ENCODE data around the gene CPHXL2.

The CPHXL2 gene

DNA sequence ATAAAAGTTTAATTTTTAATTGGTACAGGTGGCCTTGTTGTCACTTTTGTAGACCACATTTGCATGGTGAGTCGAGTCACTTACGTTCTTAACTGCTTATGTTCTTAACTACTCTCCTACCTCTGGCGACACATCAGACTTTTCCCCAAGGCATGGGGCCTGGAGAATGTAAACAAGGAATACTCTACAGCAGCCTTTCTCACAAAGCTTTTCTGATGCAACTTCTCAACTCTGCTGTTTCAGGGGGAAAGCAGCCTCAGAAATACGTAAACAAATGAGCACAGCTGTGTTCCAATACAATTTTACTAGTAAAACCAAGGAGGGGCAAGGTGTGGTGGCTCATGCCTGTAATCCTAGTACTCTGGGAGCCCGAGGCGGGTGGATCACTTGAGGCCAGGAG lies 36.2 kb downstream of the CPHXL2 start:
- no peak for DNase-seq

GRCh38 chr16:75635036-75635435 lies 41.8 kb downstream of the CPHXL2 start:
- no peak for DNase-seq

- DNase-seq: no peak
Measured at GRCh38 chr16:75632857-75633256, 44.0 kb downstream of the CPHXL2 start.

GRCh38 chr16:75630052-75630451 lies 46.8 kb downstream of the CPHXL2 start:
- DNase-seq: no peak

DNA sequence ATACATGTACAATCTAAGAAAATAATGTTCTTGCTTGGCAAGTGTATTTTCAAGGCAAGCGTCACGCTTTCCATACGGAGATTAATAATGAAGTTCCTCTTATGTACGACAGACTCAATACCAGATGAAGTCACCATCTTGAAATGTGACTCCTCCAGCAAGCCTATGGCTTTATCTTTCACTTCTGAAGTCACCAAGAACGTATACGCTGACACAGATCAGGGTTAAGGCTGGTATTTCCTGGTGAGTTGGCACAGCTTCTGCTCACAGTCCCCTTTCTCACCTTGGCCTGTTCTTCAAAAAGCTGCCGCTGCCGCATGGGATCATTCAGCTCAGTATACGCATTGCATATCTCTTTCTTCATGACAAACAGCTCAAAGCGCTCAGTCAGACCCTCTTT lies 47.7 kb downstream of the CPHXL2 start:
- DNase-seq: no peak

DNA sequence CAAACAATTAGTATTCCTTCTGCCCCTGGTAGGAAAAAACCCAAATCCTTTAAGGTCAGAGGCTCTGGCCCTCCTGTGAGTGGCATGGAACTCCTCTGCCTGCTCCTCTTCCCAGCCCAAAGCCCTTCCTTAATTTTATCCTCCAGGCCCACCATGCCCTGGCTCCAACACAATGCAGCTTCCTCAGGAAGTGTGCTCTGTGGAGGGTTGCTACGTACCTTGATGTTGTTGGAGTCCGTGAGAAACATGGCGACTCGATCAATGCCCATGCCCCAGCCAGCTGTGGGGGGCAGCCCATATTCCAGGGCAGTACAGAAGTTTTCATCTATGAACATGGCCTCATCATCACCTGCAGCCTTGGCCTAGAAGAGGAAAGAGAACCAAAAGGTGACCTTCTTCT lies 48.5 kb downstream of the CPHXL2 start:
- no peak for DNase-seq

DNA sequence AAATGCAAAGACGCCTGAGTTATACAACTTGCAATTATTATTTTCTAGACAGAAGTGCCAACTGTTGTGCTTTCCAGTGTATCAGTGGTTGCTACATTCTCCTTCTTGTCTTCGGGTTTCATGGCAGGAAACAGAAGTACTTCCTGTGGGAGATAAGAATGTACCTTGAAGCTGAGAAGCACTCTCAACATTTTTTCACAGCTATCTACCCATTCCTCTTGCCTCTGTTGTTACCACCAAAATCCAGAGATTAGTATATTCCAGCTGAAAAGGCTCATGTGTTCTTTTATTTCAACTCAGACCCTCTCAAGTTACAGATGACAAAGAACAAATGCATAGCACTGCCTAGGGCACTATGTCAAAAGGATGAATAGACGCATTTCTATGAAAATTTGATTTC lies 49.0 kb downstream of the CPHXL2 start:
- no peak for DNase-seq

DNA sequence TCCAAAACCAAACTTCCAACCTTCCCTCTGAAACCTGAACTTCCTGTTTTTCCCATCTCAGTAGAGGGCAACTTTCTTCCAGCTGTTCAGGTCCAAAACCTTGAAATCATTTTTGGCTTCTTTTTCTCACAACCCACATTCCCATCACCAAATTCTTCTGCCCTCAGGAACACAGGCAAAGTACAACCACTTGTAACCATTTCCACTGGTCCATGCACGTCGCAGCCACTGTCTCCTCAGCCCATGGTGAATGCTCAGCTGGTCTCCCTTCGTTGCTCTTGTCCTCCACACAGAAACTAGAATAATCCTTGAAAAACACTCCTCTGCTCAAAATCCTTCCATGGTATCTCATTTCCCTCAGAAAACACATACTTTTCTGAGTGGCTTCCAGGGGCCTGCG lies 50.0 kb downstream of the CPHXL2 start:
- no peak for DNase-seq

GRCh38 chr16:75624921-75625334 lies 51.9 kb downstream of the CPHXL2 start:
- DNase-seq: no peak

- DNase-seq: peak; percentile 67 to 96 (median 94)
Measured at GRCh38 chr16:75622761-75623605, 53.8 kb downstream of the CPHXL2 start, which contains the start of gene ADAT1. ADAT1 (minus strand) TSS chr16:75623281; CDS start chr16:75620799, 2,482 bp downstream.

GRCh38 chr16:75621170-75621477 lies 55.7 kb downstream of the CPHXL2 start:
- DNase-seq: no peak

- no peak for DNase-seq
Measured at GRCh38 chr16:75620326-75621169, 56.3 kb downstream of the CPHXL2 start.

- DNase-seq: no peak
Measured at GRCh38 chr16:75618780-75619179, 58.0 kb downstream of the CPHXL2 start.

DNA sequence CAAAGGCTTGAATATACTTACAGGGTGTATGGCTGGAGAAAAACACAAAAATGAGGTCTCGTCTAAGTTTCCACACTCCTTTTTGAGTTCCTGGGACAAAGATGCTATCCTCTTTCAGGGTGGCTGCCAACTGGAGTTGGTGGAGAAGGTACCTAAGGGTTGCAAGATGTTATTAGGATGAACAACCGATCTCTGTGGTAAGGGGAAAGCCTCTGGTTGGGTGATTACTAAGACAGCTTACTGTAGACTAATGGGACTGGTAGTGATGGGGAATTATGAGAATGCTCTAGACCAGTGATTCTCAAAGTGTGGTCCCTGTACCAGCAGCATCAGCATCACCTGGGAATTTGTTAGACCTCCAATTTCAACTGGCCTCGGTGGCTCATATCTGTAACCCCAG lies 59.7 kb downstream of the CPHXL2 start:
- no peak for DNase-seq

- DNase-seq: no peak
Measured at GRCh38 chr16:75616521-75617010, 60.2 kb downstream of the CPHXL2 start.

DNA sequence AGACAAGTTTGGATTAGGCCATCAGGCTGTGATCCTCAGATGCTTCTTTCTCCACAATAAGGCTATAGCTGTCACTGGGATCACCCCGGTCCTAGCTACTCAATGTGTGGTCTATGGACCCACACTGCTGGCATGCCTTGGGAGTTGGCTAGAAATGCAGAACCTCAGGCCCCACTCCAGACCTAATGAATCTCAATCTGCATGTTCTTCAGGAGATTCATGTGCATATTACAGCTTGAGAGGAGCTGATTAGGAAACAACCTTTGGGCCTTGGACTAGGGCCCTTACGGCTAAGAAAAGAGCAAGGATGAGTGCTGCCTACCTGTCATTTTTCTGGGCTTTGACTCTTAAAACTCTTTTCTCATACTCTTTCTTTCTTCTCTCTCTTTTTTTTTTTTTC lies 61.2 kb downstream of the CPHXL2 start:
- DNase-seq: no peak

DNA sequence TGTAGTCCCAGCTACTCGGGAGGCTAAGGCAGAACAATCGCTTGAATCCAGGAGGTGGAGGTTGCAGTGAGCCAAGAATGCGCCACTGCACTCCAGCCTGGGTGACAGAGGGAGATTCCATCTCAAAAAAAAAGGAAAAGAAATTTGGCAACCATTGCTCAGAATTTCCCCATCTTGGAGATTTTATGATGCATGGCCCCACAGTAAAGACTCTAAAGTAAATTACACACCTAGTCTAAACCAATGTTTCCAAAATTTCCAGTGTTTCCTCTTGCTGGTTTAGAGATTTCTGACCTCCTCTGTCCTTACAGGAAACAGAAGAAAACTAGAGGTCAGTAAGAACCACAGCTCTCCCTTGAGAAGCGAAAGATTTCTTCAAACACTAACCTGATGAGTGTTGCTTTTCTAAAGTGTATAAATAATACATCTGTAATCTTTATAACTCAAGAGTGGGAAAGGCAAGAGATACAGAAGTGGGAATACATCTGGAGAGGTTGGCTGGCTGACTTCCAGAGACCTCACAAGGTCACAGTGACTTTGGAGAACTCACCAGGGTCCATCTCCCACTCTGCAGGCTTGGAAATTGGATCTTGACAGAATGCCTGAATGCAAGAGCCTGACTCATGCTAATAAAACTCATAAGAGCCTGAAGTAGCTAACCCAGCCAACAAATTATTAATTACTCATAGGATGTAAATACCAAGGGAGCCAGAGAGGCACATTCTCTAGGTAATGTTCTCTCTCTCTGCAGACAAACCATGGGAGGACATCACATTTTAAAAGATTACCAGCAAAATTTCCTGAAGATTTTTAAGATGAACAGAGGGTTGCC lies 62.5 kb downstream of the CPHXL2 start:
- DNase-seq: no peak

Measured in C1 segment of cervical spinal cord (tissue), 14 donors.